HL-60 (cell line): Measurements from ENCODE around the gene GALNT6.

Experiments
- DNase-seq, 2 experiments: peaks; one replicate each; pipeline ENCODE4 v3.0.0-alpha.2; 2010 to 2020; ENCODE audit warnings: low read depth in 1 of 2, low spot score in 1 of 2
- H3K27ac ChIP-seq: fragments of 250-450 bp; sonication (Bioruptor Pico); replicated peaks from 2 replicates; pipeline ENCODE4 v1.5.1; 2020; ENCODE audit warnings: mild to moderate bottlenecking, moderate library complexity
- H3K27me3 ChIP-seq: fragments of 250-450 bp; sonication (Bioruptor Pico); 2 replicates; pipeline ENCODE4 v1.5.1; 2021; ENCODE audit warnings: mild to moderate bottlenecking, moderate library complexity; ENCODE audit not compliant: insufficient read depth, poor library complexity, severe bottlenecking
- H3K4me3 ChIP-seq: replicated peaks from 2 replicates; pipeline ENCODE4 v1.5.1; 2011; ENCODE audit warnings: mild to moderate bottlenecking, control low read depth, low read length; ENCODE audit not compliant: insufficient read depth
- GABPA ChIP-seq: IDR thresholded peaks from 2 replicates; pipeline ENCODE4 v1.6.1; 2012; ENCODE audit warnings: low read depth
- POLR2AphosphoS5 ChIP-seq: IDR thresholded peaks from 2 replicates; pipeline ENCODE4 v1.6.1; 2012; ENCODE audit warnings: low read depth
- SPI1 ChIP-seq: IDR thresholded peaks from 2 replicates; pipeline ENCODE4 v1.6.1; 2012; ENCODE audit warnings: low read depth, mild to moderate bottlenecking, borderline replicate concordance
- TF ChIP-seq, protein P1 (sequence below): IDR thresholded peaks from one replicate; pipeline ENCODE4 v1.5.1; 2011; ENCODE audit warnings: low read length, control low read depth, inconsistent platforms; ENCODE audit not compliant: insufficient read depth
- TF ChIP-seq, protein P2 (sequence below): IDR thresholded peaks from 2 replicates; pipeline ENCODE4 v1.6.1; 2012; ENCODE audit warnings: low read depth; ENCODE audit not compliant: insufficient replicate concordance

The GALNT6 gene

DNA sequence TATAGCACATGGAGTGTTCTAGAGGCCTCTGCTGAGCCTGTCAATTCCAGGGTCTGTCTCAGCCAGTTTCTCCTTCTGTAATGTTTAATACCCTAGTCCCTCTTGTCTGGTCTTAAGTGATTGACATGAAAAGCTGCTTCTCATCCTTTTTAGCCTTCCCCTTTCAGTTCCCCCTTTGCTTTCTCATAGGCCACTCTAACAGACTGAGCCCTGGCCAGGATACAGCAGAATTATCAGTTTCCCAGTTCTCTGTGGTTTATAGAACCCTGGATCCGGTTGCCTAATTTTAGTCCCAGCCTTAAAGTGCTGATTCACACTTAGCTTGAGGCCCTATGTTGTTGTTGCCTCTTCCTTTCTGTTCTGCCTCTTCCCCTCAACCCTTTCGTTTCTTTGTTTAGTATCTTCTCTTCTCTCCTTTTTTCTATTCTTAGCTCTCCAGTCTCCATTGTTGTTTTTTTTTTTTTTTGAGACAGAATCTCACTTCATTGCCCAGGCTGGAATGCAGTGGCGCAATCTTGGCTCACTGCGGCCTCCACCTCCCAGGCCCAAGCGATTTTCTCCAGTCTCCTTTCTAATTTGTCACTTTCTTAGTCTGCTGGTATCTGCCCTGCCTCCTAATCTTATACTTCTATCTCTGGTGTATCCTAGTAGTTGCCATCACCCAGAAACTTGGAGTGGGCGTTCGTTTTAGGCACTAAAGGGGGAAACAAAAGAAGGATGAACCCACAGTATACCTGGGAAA is 64.3 kb downstream of the GALNT6 start:
- no peak for TF ChIP-seq GABPA
- peak; percentile 39 for TF ChIP-seq POLR2AphosphoS5
- TF ChIP-seq SPI1, result peak; percentile 88
- DNase-seq, result peak; percentile 94
- H3K27me3 ChIP-seq, result no peaks in the 10 kb centered on the region
- H3K4me3 ChIP-seq, result no peak overlapping the region
- peak overlapping the region; percentile 97 for H3K27ac ChIP-seq

DNA sequence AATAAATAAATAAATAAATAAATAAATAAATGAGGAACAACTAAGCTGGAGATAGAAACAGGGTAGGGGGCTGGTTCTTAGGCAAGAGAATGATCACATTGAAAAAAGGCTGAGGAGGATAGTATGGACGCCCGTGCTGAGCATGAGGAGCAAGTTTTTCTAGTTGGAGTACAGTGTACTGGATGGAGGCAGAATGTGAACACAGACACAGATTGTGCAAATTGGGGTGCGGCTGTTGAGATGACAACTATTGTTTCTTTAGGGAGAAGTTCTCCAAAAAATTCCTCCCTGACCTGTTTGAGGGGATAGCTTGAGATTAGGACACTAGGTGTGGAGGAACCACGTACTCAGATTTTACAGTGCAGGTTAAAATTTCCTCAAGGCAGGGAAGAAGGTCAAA is 66.3 kb downstream of the GALNT6 start:
- Histone ChIP-seq H3K27me3 (no peaks in the 10 kb centered on the region), H3K27ac (peak overlapping the region; percentile 97), H3K4me3 (no peak overlapping the region)
- TF ChIP-seq SPI1, result no peak
- no peak for TF ChIP-seq POLR2AphosphoS5
- TF ChIP-seq, protein P1, sequence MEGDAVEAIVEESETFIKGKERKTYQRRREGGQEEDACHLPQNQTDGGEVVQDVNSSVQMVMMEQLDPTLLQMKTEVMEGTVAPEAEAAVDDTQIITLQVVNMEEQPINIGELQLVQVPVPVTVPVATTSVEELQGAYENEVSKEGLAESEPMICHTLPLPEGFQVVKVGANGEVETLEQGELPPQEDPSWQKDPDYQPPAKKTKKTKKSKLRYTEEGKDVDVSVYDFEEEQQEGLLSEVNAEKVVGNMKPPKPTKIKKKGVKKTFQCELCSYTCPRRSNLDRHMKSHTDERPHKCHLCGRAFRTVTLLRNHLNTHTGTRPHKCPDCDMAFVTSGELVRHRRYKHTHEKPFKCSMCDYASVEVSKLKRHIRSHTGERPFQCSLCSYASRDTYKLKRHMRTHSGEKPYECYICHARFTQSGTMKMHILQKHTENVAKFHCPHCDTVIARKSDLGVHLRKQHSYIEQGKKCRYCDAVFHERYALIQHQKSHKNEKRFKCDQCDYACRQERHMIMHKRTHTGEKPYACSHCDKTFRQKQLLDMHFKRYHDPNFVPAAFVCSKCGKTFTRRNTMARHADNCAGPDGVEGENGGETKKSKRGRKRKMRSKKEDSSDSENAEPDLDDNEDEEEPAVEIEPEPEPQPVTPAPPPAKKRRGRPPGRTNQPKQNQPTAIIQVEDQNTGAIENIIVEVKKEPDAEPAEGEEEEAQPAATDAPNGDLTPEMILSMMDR, result no peak
- peak in 1 of 2 experiments; percentile 42 for DNase-seq

DNA sequence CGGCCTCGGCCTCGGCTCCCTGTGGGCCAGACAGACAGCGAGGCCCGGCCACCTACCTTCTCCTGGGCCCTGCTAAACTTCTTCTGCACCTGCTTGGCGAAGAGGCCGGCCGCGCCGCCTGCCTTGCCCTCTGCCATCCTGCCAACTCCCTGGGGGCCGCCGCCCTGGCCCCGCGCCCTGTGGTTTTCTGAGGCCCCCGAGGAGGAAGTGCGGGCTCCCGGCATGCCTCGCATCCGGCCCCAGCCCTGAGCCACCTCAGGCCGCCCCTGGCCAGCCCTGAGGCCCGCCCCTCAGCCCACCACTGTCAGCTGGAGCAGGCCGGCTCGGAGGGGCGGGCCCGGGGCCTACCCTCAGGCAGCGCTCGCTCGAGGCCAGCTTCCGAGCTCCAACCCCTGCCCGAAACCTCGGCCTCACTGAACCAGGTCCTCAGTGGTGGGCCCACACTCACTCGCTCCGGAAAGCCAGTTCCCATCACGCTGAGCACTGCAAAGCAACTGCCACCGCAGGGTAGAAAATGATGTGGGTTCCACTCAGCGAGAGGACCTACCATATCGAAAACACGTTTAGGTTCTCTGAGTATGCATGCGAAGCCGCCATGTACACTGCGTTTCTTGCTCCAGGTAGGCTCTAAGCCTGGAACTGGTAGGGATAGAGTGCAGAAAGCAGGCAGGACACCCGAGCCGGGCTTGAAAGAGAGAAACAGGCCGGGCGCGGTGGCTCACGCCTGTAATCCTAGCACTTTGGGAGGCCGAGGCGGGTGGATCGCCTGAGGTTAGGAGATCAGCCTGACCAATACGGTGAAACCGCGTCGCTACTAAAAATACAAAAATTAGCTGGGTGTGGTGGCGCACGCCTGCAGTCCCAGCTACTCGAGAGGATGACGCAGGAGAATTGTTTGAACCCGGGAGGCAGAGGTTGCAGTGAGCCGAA is 67.0 kb downstream of the GALNT6 start, which contains the start of gene BIN2:
Gene BIN2 (minus strand): TSS at position 209 of the 930 bp plus-strand sequence. CDS start 72 bp downstream, at position 137.
- Histone ChIP-seq H3K27me3 (no peaks in the 10 kb centered on the region), H3K4me3 (peak within 1 kb of the TSS; percentile 49), H3K27ac (peak within 1 kb of the TSS; percentile 97)
- DNase-seq, result peak; percentile 88 to 92
- TF ChIP-seq SPI1 (peak; percentile 92), GABPA (peak; percentile 34; the same call in 1 of the 2 replicates), POLR2AphosphoS5 (peak; percentile 90)
- TF ChIP-seq, protein P2, sequence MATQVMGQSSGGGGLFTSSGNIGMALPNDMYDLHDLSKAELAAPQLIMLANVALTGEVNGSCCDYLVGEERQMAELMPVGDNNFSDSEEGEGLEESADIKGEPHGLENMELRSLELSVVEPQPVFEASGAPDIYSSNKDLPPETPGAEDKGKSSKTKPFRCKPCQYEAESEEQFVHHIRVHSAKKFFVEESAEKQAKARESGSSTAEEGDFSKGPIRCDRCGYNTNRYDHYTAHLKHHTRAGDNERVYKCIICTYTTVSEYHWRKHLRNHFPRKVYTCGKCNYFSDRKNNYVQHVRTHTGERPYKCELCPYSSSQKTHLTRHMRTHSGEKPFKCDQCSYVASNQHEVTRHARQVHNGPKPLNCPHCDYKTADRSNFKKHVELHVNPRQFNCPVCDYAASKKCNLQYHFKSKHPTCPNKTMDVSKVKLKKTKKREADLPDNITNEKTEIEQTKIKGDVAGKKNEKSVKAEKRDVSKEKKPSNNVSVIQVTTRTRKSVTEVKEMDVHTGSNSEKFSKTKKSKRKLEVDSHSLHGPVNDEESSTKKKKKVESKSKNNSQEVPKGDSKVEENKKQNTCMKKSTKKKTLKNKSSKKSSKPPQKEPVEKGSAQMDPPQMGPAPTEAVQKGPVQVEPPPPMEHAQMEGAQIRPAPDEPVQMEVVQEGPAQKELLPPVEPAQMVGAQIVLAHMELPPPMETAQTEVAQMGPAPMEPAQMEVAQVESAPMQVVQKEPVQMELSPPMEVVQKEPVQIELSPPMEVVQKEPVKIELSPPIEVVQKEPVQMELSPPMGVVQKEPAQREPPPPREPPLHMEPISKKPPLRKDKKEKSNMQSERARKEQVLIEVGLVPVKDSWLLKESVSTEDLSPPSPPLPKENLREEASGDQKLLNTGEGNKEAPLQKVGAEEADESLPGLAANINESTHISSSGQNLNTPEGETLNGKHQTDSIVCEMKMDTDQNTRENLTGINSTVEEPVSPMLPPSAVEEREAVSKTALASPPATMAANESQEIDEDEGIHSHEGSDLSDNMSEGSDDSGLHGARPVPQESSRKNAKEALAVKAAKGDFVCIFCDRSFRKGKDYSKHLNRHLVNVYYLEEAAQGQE, result peak; percentile 55
- TF ChIP-seq, protein P1, result no peak

DNA sequence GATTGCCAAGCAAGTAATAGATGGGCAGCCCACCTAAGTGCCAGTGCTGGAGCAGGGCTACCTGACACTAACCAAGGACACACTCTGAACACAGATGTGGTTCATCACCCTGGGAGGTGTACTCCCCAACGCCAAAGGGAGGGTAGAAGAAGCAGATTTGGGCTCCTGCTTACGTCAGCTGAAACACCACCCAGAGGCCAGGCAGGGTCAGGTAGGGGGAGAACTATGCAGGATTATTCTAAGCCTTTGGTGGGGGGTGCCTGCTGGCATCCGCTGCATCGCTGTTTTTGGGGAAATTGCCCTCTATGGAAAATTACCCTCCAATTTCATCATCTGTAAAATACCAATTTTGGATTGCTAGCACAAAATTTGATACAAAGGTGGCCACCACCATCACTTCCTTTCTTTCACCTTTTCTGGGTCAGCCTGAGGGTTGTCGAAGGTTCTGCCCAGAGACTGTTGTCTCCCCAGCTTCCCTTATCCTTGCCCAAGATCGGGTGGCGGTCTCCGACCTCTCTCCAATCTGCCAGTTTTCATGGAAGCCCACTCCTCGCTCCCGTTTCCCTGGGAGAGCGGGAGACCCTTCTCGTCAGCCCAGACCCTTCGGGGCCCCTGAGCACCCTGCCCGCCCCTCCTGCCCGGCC is 67.8 kb downstream of the GALNT6 start:
- peak overlapping the region; percentile 97 for H3K27ac ChIP-seq
- DNase-seq, result peak in 1 of 2 experiments; percentile 56
- TF ChIP-seq POLR2AphosphoS5 (no peak), SPI1 (peak; percentile 45; the same call in 1 of the 2 replicates)
- H3K27me3 ChIP-seq, result no peaks in the 10 kb centered on the region
- peak overlapping the region; percentile 49 for H3K4me3 ChIP-seq

DNA sequence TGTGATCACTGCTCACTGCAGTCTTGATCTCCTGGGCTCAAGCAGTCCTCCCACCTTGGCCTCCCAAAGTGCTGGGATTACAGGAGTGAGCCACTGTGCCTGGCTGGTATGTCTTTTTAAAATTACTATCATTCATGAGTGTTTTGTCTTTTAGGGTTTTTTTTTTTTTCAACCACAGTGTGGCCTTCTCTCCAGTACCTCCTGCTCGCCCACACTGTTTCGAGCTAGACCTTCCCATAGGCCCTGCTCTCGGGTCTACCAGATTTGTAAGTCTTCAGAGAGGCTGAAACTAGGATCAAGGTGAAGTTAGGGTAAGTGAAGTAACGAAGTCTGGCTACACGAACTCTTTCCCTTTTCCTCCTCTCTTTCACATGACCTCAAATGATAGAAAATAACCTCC is 68.8 kb downstream of the GALNT6 start:
- Histone ChIP-seq H3K27me3 (no peaks in the 10 kb centered on the region), H3K4me3 (peak overlapping the region; percentile 49), H3K27ac (peak overlapping the region; percentile 97)
- DNase-seq, result no peak
- TF ChIP-seq, protein P1, result no peak
- TF ChIP-seq SPI1 (no peak), POLR2AphosphoS5 (no peak), GABPA (no peak)
- TF ChIP-seq, protein P2, result no peak
